HEK293 (cell line): ENCODE measurements around the gene GPRC5D.

Experiments used
- KLF1 ChIP-seq: fragments of 450-650 bp; formaldehyde crosslinking; IDR thresholded peaks from 2 replicates; pipeline ENCODE4 v1.5.1; 2016; ENCODE audit warnings: missing biosample characterization, missing genetic modification characterization
- OSR2 ChIP-seq: fragments of 450-650 bp; formaldehyde crosslinking; IDR thresholded peaks from 2 replicates; pipeline ENCODE4 v1.5.1; 2016; ENCODE audit warnings: missing biosample characterization, missing genetic modification characterization
- SP2 ChIP-seq: fragments of 450-650 bp; formaldehyde crosslinking; IDR thresholded peaks from 2 replicates; pipeline ENCODE4 v1.5.1; 2016; ENCODE audit warnings: missing biosample characterization, missing genetic modification characterization
- ZBTB20 ChIP-seq: fragments of 450-650 bp; formaldehyde crosslinking; IDR thresholded peaks from 2 replicates; pipeline ENCODE4 v1.5.1; 2016; ENCODE audit warnings: missing biosample characterization, missing genetic modification characterization
- ZBTB7A ChIP-seq: fragments of 450-650 bp; formaldehyde crosslinking; IDR thresholded peaks from 2 replicates; pipeline ENCODE4 v1.5.1; 2016; ENCODE audit warnings: low read depth, missing biosample characterization, missing genetic modification characterization
- ZFP3 ChIP-seq: fragments of 450-650 bp; formaldehyde crosslinking; IDR thresholded peaks from 2 replicates; pipeline ENCODE4 v1.5.1; 2016; ENCODE audit warnings: low read depth, missing biosample characterization, missing genetic modification characterization
- ZFP41 ChIP-seq: fragments of 450-650 bp; formaldehyde crosslinking; IDR thresholded peaks from 2 replicates; pipeline ENCODE4 v1.5.1; 2016; ENCODE audit warnings: missing biosample characterization, missing genetic modification characterization, borderline replicate concordance
- ZNF140 ChIP-seq: fragments of 450-650 bp; formaldehyde crosslinking; IDR thresholded peaks from 2 replicates; pipeline ENCODE4 v1.5.1; 2016; ENCODE audit warnings: missing biosample characterization, missing genetic modification characterization
- ZNF16 ChIP-seq: fragments of 450-650 bp; formaldehyde crosslinking; IDR thresholded peaks from 2 replicates; pipeline ENCODE4 v1.5.1; 2016; ENCODE audit warnings: low read depth, missing biosample characterization, missing genetic modification characterization
- ZNF184 ChIP-seq: fragments of 450-650 bp; IDR thresholded peaks from 2 replicates; pipeline ENCODE4 v1.5.1; 2018; ENCODE audit warnings: missing biosample characterization, mild to moderate bottlenecking, missing genetic modification characterization
- ZNF24 ChIP-seq: fragments of 450-650 bp; formaldehyde crosslinking; IDR thresholded peaks from 2 replicates; pipeline ENCODE4 v1.5.1; 2016; ENCODE audit warnings: missing biosample characterization, missing genetic modification characterization
- ZNF302 ChIP-seq: fragments of 450-650 bp; formaldehyde crosslinking; IDR thresholded peaks from 2 replicates; pipeline ENCODE4 v1.5.1; 2016; ENCODE audit warnings: missing biosample characterization, missing genetic modification characterization, low read depth
- ZNF335 ChIP-seq: fragments of 450-650 bp; formaldehyde crosslinking; conservative IDR thresholded peaks from 2 replicates; pipeline ENCODE4 v1.5.1; 2016; ENCODE audit warnings: missing biosample characterization, missing genetic modification characterization
- ZNF341 ChIP-seq: fragments of 450-650 bp; formaldehyde crosslinking; IDR thresholded peaks from 2 replicates; pipeline ENCODE4; 2016; ENCODE audit warnings: low read depth, missing biosample characterization, missing genetic modification characterization
- ZNF37A ChIP-seq: fragments of 450-650 bp; IDR thresholded peaks from 2 replicates; pipeline ENCODE4 v1.5.1; 2018; ENCODE audit warnings: missing biosample characterization, missing genetic modification characterization
- ZNF473 ChIP-seq: fragments of 450-650 bp; formaldehyde crosslinking; IDR thresholded peaks from 2 replicates; pipeline ENCODE4 v1.5.1; 2017; ENCODE audit warnings: missing biosample characterization, missing genetic modification characterization
- ZNF514 ChIP-seq: fragments of 450-650 bp; formaldehyde crosslinking; IDR thresholded peaks from 2 replicates; pipeline ENCODE4 v1.5.1; 2016; ENCODE audit warnings: missing biosample characterization, missing genetic modification characterization
- ZNF658 ChIP-seq: fragments of 450-650 bp; formaldehyde crosslinking; IDR thresholded peaks from 2 replicates; pipeline ENCODE4; 2016; ENCODE audit warnings: missing biosample characterization, missing genetic modification characterization
- ZNF701 ChIP-seq: fragments of 450-650 bp; formaldehyde crosslinking; IDR thresholded peaks from 2 replicates; pipeline ENCODE4 v1.5.1; 2016; ENCODE audit warnings: missing biosample characterization, missing genetic modification characterization
- ZNF777 ChIP-seq: fragments of 450-650 bp; formaldehyde crosslinking; IDR thresholded peaks from 2 replicates; pipeline ENCODE4 v1.5.1; 2017; ENCODE audit warnings: missing biosample characterization, missing genetic modification characterization, borderline replicate concordance
- ZNF843 ChIP-seq: fragments of 450-650 bp; formaldehyde crosslinking; IDR thresholded peaks from 2 replicates; pipeline ENCODE4 v1.5.1; 2016; ENCODE audit warnings: missing biosample characterization, missing genetic modification characterization
- ZSCAN16 ChIP-seq: fragments of 450-650 bp; formaldehyde crosslinking; IDR thresholded peaks from 2 replicates; pipeline ENCODE4 v1.5.1; 2016; ENCODE audit warnings: missing biosample characterization, missing genetic modification characterization
- ZXDB ChIP-seq: fragments of 450-650 bp; formaldehyde crosslinking; IDR thresholded peaks from 2 replicates; pipeline ENCODE4 v1.5.1; 2016; ENCODE audit warnings: missing biosample characterization, missing genetic modification characterization
- TF ChIP-seq, protein P1 (sequence below): fragments of 450-650 bp; formaldehyde crosslinking; IDR thresholded peaks from 2 replicates; pipeline ENCODE4 v1.5.1; 2016; ENCODE audit warnings: missing biosample characterization, missing genetic modification characterization, borderline replicate concordance
- TF ChIP-seq, protein P2 (sequence below): fragments of 450-650 bp; formaldehyde crosslinking; IDR thresholded peaks from 2 replicates; pipeline ENCODE4 v1.5.1; 2016; ENCODE audit warnings: missing biosample characterization, missing genetic modification characterization, low read depth
- TF ChIP-seq, protein P3 (sequence below): fragments of 450-650 bp; formaldehyde crosslinking; conservative IDR thresholded peaks from 2 replicates; pipeline ENCODE4 v1.5.1; 2016; ENCODE audit warnings: low read depth, missing biosample characterization, missing genetic modification characterization
- TF ChIP-seq, protein P4 (sequence below): fragments of 450-650 bp; formaldehyde crosslinking; IDR thresholded peaks from 2 replicates; pipeline ENCODE4 v1.5.1; 2016; ENCODE audit warnings: missing biosample characterization, missing genetic modification characterization

GPRC5D gene

DNA sequence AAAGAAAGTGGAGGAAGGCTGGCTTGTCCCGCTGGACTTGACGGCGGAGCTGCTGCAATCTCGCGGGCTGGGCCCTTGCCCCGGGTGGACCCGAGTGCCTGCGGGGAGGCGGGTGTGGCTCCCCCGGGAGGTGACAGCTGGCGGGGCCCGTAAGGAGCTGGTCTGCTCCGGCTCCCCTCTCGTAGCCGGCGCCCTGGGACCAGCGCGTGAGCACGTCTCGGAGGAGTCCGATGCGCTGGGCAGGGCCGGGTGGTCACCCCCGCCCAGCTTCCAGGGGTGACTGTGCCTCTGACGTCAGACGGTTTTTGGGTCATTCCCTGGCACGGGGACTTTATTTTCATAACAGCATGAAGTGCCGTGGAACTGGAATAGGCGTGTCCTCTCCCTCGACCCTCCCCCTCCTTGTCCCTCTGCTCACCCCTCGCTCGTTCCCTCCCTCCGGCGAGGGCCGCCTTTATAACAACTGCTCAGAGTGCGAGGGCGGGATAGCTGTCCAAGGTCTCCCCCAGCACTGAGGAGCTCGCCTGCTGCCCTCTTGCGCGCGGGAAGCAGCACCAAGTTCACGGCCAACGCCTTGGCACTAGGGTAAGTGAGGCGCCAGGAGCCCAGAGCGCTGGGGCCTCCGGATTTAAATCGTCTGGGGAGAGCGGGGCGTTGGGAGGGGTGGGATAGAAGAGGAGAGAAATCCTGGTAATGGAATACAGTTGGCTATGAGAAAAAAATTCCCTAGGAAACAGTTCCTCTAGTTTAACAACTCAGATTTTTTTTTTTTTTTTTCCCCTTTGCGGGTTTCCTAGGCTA lies 60.7 kb downstream of the GPRC5D start, which contains the start of gene GPRC5A (continued):
- TF ChIP-seq, protein P1, sequence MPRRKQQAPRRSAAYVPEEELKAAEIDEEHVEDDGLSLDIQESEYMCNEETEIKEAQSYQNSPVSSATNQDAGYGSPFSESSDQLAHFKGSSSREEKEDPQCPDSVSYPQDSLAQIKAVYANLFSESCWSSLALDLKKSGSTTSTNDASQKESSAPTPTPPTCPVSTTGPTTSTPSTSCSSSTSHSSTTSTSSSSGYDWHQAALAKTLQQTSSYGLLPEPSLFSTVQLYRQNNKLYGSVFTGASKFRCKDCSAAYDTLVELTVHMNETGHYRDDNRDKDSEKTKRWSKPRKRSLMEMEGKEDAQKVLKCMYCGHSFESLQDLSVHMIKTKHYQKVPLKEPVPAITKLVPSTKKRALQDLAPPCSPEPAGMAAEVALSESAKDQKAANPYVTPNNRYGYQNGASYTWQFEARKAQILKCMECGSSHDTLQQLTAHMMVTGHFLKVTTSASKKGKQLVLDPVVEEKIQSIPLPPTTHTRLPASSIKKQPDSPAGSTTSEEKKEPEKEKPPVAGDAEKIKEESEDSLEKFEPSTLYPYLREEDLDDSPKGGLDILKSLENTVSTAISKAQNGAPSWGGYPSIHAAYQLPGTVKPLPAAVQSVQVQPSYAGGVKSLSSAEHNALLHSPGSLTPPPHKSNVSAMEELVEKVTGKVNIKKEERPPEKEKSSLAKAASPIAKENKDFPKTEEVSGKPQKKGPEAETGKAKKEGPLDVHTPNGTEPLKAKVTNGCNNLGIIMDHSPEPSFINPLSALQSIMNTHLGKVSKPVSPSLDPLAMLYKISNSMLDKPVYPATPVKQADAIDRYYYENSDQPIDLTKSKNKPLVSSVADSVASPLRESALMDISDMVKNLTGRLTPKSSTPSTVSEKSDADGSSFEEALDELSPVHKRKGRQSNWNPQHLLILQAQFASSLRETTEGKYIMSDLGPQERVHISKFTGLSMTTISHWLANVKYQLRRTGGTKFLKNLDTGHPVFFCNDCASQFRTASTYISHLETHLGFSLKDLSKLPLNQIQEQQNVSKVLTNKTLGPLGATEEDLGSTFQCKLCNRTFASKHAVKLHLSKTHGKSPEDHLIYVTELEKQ (tag by site-specific recombination) = peak; percentile 17; the same call in 1 of the 2 replicates
- TF ChIP-seq ZNF24 (tag by site-specific recombination) (peak; percentile 91), ZFP41 (tag by site-specific recombination) (no peak), ZNF335 (tag by site-specific recombination) (peak; percentile 93), ZXDB (tag by site-specific recombination) (peak; percentile 98), ZNF843 (tag by site-specific recombination) (peak; percentile 83; the same call in 1 of the 2 replicates), ZNF184 (tag by site-specific recombination) (no peak), ZBTB7A (tag by site-specific recombination) (no peak), ZNF341 (peak; percentile 34), SP2 (peak; percentile 89), ZNF777 (tag by site-specific recombination) (no peak; the same call in 1 of the 2 replicates), OSR2 (tag by site-specific recombination) (peak; percentile 53), ZFP3 (tag by site-specific recombination) (no peak), ZSCAN16 (tag by site-specific recombination) (no peak), ZNF140 (no peak), ZNF701 (no peak), ZNF658 (tag by site-specific recombination) (no peak), ZNF514 (no peak), ZNF16 (no peak), KLF1 (tag by site-specific recombination) (peak; percentile 98), ZNF302 (tag by site-specific recombination) (no peak), ZNF37A (no peak), ZNF473 (no peak), ZBTB20 (peak; percentile 90)
- TF ChIP-seq, protein P2, sequence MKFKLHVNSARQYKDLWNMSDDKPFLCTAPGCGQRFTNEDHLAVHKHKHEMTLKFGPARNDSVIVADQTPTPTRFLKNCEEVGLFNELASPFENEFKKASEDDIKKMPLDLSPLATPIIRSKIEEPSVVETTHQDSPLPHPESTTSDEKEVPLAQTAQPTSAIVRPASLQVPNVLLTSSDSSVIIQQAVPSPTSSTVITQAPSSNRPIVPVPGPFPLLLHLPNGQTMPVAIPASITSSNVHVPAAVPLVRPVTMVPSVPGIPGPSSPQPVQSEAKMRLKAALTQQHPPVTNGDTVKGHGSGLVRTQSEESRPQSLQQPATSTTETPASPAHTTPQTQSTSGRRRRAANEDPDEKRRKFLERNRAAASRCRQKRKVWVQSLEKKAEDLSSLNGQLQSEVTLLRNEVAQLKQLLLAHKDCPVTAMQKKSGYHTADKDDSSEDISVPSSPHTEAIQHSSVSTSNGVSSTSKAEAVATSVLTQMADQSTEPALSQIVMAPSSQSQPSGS (tag by site-specific recombination) = peak; percentile 88
- TF ChIP-seq, protein P3, sequence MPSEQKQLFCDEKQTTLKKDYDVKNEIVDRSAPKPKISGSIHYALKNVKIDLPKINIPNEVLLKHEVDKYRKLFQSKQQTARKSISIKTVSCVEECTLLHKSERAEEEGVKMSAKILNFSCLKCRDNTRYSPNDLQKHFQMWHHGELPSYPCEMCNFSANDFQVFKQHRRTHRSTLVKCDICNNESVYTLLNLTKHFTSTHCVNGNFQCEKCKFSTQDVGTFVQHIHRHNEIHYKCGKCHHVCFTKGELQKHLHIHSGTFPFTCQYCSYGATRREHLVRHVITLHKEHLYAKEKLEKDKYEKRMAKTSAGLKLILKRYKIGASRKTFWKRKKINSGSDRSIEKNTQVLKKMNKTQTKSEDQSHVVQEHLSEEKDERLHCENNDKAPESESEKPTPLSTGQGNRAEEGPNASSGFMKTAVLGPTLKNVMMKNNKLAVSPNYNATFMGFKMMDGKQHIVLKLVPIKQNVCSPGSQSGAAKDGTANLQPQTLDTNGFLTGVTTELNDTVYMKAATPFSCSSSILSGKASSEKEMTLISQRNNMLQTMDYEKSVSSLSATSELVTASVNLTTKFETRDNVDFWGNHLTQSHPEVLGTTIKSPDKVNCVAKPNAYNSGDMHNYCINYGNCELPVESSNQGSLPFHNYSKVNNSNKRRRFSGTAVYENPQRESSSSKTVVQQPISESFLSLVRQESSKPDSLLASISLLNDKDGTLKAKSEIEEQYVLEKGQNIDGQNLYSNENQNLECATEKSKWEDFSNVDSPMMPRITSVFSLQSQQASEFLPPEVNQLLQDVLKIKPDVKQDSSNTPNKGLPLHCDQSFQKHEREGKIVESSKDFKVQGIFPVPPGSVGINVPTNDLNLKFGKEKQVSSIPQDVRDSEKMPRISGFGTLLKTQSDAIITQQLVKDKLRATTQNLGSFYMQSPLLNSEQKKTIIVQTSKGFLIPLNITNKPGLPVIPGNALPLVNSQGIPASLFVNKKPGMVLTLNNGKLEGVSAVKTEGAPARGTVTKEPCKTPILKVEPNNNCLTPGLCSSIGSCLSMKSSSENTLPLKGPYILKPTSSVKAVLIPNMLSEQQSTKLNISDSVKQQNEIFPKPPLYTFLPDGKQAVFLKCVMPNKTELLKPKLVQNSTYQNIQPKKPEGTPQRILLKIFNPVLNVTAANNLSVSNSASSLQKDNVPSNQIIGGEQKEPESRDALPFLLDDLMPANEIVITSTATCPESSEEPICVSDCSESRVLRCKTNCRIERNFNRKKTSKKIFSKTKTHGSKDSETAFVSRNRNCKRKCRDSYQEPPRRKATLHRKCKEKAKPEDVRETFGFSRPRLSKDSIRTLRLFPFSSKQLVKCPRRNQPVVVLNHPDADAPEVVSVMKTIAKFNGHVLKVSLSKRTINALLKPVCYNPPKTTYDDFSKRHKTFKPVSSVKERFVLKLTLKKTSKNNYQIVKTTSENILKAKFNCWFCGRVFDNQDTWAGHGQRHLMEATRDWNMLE = no peak
- TF ChIP-seq, protein P4, sequence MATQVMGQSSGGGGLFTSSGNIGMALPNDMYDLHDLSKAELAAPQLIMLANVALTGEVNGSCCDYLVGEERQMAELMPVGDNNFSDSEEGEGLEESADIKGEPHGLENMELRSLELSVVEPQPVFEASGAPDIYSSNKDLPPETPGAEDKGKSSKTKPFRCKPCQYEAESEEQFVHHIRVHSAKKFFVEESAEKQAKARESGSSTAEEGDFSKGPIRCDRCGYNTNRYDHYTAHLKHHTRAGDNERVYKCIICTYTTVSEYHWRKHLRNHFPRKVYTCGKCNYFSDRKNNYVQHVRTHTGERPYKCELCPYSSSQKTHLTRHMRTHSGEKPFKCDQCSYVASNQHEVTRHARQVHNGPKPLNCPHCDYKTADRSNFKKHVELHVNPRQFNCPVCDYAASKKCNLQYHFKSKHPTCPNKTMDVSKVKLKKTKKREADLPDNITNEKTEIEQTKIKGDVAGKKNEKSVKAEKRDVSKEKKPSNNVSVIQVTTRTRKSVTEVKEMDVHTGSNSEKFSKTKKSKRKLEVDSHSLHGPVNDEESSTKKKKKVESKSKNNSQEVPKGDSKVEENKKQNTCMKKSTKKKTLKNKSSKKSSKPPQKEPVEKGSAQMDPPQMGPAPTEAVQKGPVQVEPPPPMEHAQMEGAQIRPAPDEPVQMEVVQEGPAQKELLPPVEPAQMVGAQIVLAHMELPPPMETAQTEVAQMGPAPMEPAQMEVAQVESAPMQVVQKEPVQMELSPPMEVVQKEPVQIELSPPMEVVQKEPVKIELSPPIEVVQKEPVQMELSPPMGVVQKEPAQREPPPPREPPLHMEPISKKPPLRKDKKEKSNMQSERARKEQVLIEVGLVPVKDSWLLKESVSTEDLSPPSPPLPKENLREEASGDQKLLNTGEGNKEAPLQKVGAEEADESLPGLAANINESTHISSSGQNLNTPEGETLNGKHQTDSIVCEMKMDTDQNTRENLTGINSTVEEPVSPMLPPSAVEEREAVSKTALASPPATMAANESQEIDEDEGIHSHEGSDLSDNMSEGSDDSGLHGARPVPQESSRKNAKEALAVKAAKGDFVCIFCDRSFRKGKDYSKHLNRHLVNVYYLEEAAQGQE = peak; percentile 98
